Measurements from ENCODE around the gene PAK5.

Gene PAK5

GRCh38 chr20:9758752-9759151 is 80.1 kb downstream of the PAK5 start:
- Histone ChIP-seq H3K4me1 (ENCODE audit: control insufficient read depth in 1 of 2, insufficient read depth in 1 of 2, low read depth in 1 of 2, low read length in 1 of 2) (no peaks in the 10 kb centered on the region), H3K27ac (no peak overlapping the region), H3K4me3 (ENCODE audit: low read depth in 1 of 2, low read length in 1 of 2) (no peak overlapping the region), H3K27me3 (no peaks in the 10 kb centered on the region), H3K36me3 (no peaks in the 10 kb centered on the region), H3K9me3 (no peaks in the 10 kb centered on the region)
- TF ChIP-seq CTCF (IDR thresholded peaks at IDR 0.05): no peak

GRCh38 chr20:9756660-9757059 is 82.2 kb downstream of the PAK5 start:
- Histone ChIP-seq H3K27ac (no peak overlapping the region), H3K9me3 (no peaks in the 10 kb centered on the region), H3K27me3 (no peaks in the 10 kb centered on the region), H3K4me1 (ENCODE audit: control insufficient read depth in 1 of 2, insufficient read depth in 1 of 2, low read depth in 1 of 2, low read length in 1 of 2) (no peaks in the 10 kb centered on the region), H3K36me3 (no peaks in the 10 kb centered on the region), H3K4me3 (ENCODE audit: low read depth in 1 of 2, low read length in 1 of 2) (no peak overlapping the region)
- no peak for TF ChIP-seq CTCF (IDR thresholded peaks at IDR 0.05)

- Histone ChIP-seq H3K36me3 (no peaks in the 10 kb centered on the region), H3K9me3 (no peaks in the 10 kb centered on the region), H3K4me1 (ENCODE audit: control insufficient read depth in 1 of 2, insufficient read depth in 1 of 2, low read depth in 1 of 2, low read length in 1 of 2) (no peaks in the 10 kb centered on the region), H3K27me3 (no peaks in the 10 kb centered on the region), H3K27ac (no peak overlapping the region), H3K4me3 (ENCODE audit: low read depth in 1 of 2, low read length in 1 of 2) (no peak overlapping the region)
- no peak for TF ChIP-seq CTCF (IDR thresholded peaks at IDR 0.05)
These were observed 83.6 kb downstream of the PAK5 start for GRCh38 chr20:9755301-9755700.

GRCh38 chr20:9744551-9744950 is 94.3 kb downstream of the PAK5 start:
- no peak for TF ChIP-seq CTCF (IDR thresholded peaks at IDR 0.05)
- Histone ChIP-seq H3K27ac (no peak overlapping the region), H3K9me3 (no peaks in the 10 kb centered on the region), H3K4me3 (ENCODE audit: low read depth in 1 of 2, low read length in 1 of 2) (no peak overlapping the region), H3K4me1 (ENCODE audit: control insufficient read depth in 1 of 2, insufficient read depth in 1 of 2, low read depth in 1 of 2, low read length in 1 of 2) (no peaks in the 10 kb centered on the region), H3K27me3 (no peaks in the 10 kb centered on the region), H3K36me3 (no peaks in the 10 kb centered on the region)

GRCh38 chr20:9743871-9744270 is 95.0 kb downstream of the PAK5 start:
- TF ChIP-seq CTCF (IDR thresholded peaks at IDR 0.05): no peak
- Histone ChIP-seq H3K27me3 (no peaks in the 10 kb centered on the region), H3K27ac (no peak overlapping the region), H3K9me3 (no peaks in the 10 kb centered on the region), H3K4me1 (ENCODE audit: control insufficient read depth in 1 of 2, insufficient read depth in 1 of 2, low read depth in 1 of 2, low read length in 1 of 2) (no peaks in the 10 kb centered on the region), H3K36me3 (no peaks in the 10 kb centered on the region), H3K4me3 (ENCODE audit: low read depth in 1 of 2, low read length in 1 of 2) (no peak overlapping the region)

GRCh38 chr20:9742821-9743220 is 96.1 kb downstream of the PAK5 start:
- Histone ChIP-seq H3K36me3 (no peaks in the 10 kb centered on the region), H3K4me1 (ENCODE audit: control insufficient read depth in 1 of 2, insufficient read depth in 1 of 2, low read depth in 1 of 2, low read length in 1 of 2) (no peaks in the 10 kb centered on the region), H3K27me3 (no peaks in the 10 kb centered on the region), H3K4me3 (ENCODE audit: low read depth in 1 of 2, low read length in 1 of 2) (no peak overlapping the region), H3K27ac (no peak overlapping the region), H3K9me3 (no peaks in the 10 kb centered on the region)
- TF ChIP-seq CTCF (IDR thresholded peaks at IDR 0.05): no peak
